T-helper 17 cell (primary cell): ENCODE data around the gene HSPA12A. TPM values are rescaled to one million over a fixed set of nuclear protein-coding genes. Genes with fewer than 3 reads are reported as not detected.

Source experiments
- ATAC-seq: fragments of 150-1000 bp; cut with Tn5 transposase; 2 replicates; pipeline ENCODE4 v1.10.0; 2021; ENCODE audit warnings: mild to moderate bottlenecking, moderate library complexity
- DNase-seq, 3 donors: peaks; one replicate each; pipeline versions ENCODE4 v3.0.0 to v3.0.0-alpha.2; 2020 to 2021
- H3K9me3 ChIP-seq: one replicate; pipeline ENCODE4 v1.7.0; 2013; ENCODE audit warnings: low read length, mild to moderate bottlenecking; ENCODE audit not compliant: control insufficient read depth, poor library complexity, severe bottlenecking
- H3K27ac Mint-ChIP-seq: one replicate; pipeline ENCODE4 v1.8.0; 2022; ENCODE audit warnings: mild to moderate bottlenecking, moderate library complexity, mixed read lengths
- H3K27me3 Mint-ChIP-seq: one replicate; pipeline ENCODE4 v1.8.0; 2022; ENCODE audit warnings: mixed read lengths
- H3K36me3 Mint-ChIP-seq: one replicate; pipeline ENCODE4 v1.8.0; 2022; ENCODE audit warnings: low read depth, mixed read lengths
- H3K4me1 Mint-ChIP-seq: one replicate; pipeline ENCODE4 v1.8.0; 2022; ENCODE audit warnings: mild to moderate bottlenecking, mixed read lengths
- H3K4me3 Mint-ChIP-seq: one replicate; pipeline ENCODE4 v1.8.0; 2022; ENCODE audit warnings: mild to moderate bottlenecking, moderate library complexity, mixed read lengths
- total RNA-seq, 4 donors: library from RNA in 2 of 4; stranded (reverse) in 2 of 4; gene quantifications; one replicate each; pipeline ENCODE4 v1.2.3 and lab custom pipeline; 2022 to 2026

The HSPA12A gene
- total RNA-seq, 2 donors from 2014 or later = 0.37 to 0.62 TPM

- H3K27ac Mint-ChIP-seq = no peak overlapping the region
- H3K4me1 Mint-ChIP-seq = peaks cover 45% of the 10 kb centered on the region
- peak; percentile 100 for ATAC-seq
- H3K9me3 ChIP-seq = no peaks in the 10 kb centered on the region
- H3K27me3 Mint-ChIP-seq = peaks cover 77% of the 10 kb centered on the region
- peak overlapping the region; percentile 68 for H3K4me3 Mint-ChIP-seq
- H3K36me3 Mint-ChIP-seq = no peaks in the 10 kb centered on the region
- DNase-seq = peak in 2 of 3 donors; percentile 51 to 55
Observed at GRCh38 chr10:116723428-116724281, 18.7 kb downstream of the HSPA12A start.

GRCh38 chr10:116722736-116723427, 19.5 kb downstream of the HSPA12A start:
- Mint-ChIP-seq H3K36me3 (no peaks in the 10 kb centered on the region), H3K4me1 (peaks cover 45% of the 10 kb centered on the region), H3K4me3 (peak overlapping the region; percentile 25), H3K27me3 (peaks cover 75% of the 10 kb centered on the region), H3K27ac (no peak overlapping the region)
- ATAC-seq (no peak), DNase-seq (no peak)
- H3K9me3 ChIP-seq = no peaks in the 10 kb centered on the region

- no peak for ATAC-seq
- H3K9me3 ChIP-seq = no peaks in the 10 kb centered on the region
- H3K4me1 Mint-ChIP-seq = peaks cover 45% of the 10 kb centered on the region
- no peaks in the 10 kb centered on the region for H3K36me3 Mint-ChIP-seq
- H3K27me3 Mint-ChIP-seq = peaks cover 77% of the 10 kb centered on the region
- no peak for DNase-seq
- no peak overlapping the region for H3K27ac Mint-ChIP-seq
- H3K4me3 Mint-ChIP-seq = no peak overlapping the region
Observed at GRCh38 chr10:116721547-116722392, 20.6 kb downstream of the HSPA12A start.

- H3K27ac Mint-ChIP-seq = peak overlapping the region; percentile 21
- DNase-seq (no peak), ATAC-seq (no peak)
- H3K27me3 Mint-ChIP-seq = peaks cover 74% of the 10 kb centered on the region
- no peaks in the 10 kb centered on the region for H3K36me3 Mint-ChIP-seq
- H3K4me1 Mint-ChIP-seq = peaks cover 36% of the 10 kb centered on the region
- no peaks in the 10 kb centered on the region for H3K9me3 ChIP-seq
- no peak overlapping the region for H3K4me3 Mint-ChIP-seq
Observed at GRCh38 chr10:116720668-116721546, 21.5 kb downstream of the HSPA12A start.

GRCh38 chr10:116720241-116720643, 22.1 kb downstream of the HSPA12A start:
- peaks cover 73% of the 10 kb centered on the region for H3K27me3 Mint-ChIP-seq
- H3K9me3 ChIP-seq = no peaks in the 10 kb centered on the region
- no peak for ATAC-seq
- no peak for DNase-seq
- H3K36me3 Mint-ChIP-seq = no peaks in the 10 kb centered on the region
- H3K4me3 Mint-ChIP-seq = no peak overlapping the region
- H3K4me1 Mint-ChIP-seq = peaks cover 32% of the 10 kb centered on the region
- H3K27ac Mint-ChIP-seq = peak overlapping the region; percentile 21

GRCh38 chr10:116719804-116720203, 22.6 kb downstream of the HSPA12A start:
- Mint-ChIP-seq H3K4me1 (peaks cover 28% of the 10 kb centered on the region), H3K36me3 (no peaks in the 10 kb centered on the region), H3K27me3 (peaks cover 73% of the 10 kb centered on the region), H3K27ac (no peak overlapping the region), H3K4me3 (no peak overlapping the region)
- ATAC-seq (no peak), DNase-seq (no peak)
- no peaks in the 10 kb centered on the region for H3K9me3 ChIP-seq

GRCh38 chr10:116718058-116718457, 24.3 kb downstream of the HSPA12A start:
- Mint-ChIP-seq H3K4me3 (no peak overlapping the region), H3K27me3 (peaks cover 76% of the 10 kb centered on the region), H3K4me1 (peaks cover 14% of the 10 kb centered on the region), H3K27ac (no peak overlapping the region), H3K36me3 (no peaks in the 10 kb centered on the region)
- DNase-seq = no peak
- ATAC-seq = no peak
- no peaks in the 10 kb centered on the region for H3K9me3 ChIP-seq

- no peak for ATAC-seq
- H3K27ac Mint-ChIP-seq = no peak overlapping the region
- no peaks in the 10 kb centered on the region for H3K36me3 Mint-ChIP-seq
- no peak overlapping the region for H3K4me3 Mint-ChIP-seq
- no peak for DNase-seq
- peaks cover 3% of the 10 kb centered on the region for H3K4me1 Mint-ChIP-seq
- H3K9me3 ChIP-seq = no peaks in the 10 kb centered on the region
- H3K27me3 Mint-ChIP-seq = peaks cover 66% of the 10 kb centered on the region
Observed at GRCh38 chr10:116716381-116716780, 26.0 kb downstream of the HSPA12A start.

DNA sequence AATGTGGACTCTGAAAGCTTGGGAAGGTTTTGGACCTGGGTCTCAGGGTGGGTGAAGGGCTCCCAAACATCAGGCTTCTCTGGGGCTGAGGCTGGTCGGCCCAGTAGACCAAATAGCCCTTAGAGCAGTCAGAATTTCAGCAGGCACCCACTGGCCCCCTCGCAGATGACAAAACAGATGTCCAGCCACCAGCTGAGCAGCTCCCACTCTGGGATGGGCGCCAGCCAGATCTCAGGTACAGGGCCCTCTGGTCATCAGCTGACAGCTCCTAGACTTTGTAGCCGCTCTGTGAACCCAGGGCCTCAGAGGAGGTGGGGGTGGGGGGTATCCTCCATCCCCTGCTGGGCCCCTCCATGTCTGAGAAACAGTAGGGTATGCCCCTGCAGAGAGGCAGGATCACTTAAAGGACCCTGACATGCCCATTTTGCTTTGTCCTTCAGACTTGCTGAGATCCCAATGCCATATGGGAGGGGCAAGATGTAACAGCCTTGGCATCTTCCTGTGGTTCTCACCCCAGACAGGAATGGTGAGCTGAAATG, 26.5 kb downstream of the HSPA12A start:
- no peaks in the 10 kb centered on the region for H3K9me3 ChIP-seq
- no peak overlapping the region for H3K4me3 Mint-ChIP-seq
- DNase-seq = no peak
- H3K27ac Mint-ChIP-seq = no peak overlapping the region
- H3K27me3 Mint-ChIP-seq = peaks cover 61% of the 10 kb centered on the region
- no peak for ATAC-seq
- no peaks in the 10 kb centered on the region for H3K36me3 Mint-ChIP-seq
- peaks cover 3% of the 10 kb centered on the region for H3K4me1 Mint-ChIP-seq

GRCh38 chr10:116715341-116715740, 27.0 kb downstream of the HSPA12A start:
- H3K9me3 ChIP-seq = no peaks in the 10 kb centered on the region
- DNase-seq (no peak), ATAC-seq (no peak)
- H3K4me1 Mint-ChIP-seq = no peaks in the 10 kb centered on the region
- H3K27ac Mint-ChIP-seq = no peak overlapping the region
- peaks cover 56% of the 10 kb centered on the region for H3K27me3 Mint-ChIP-seq
- no peak overlapping the region for H3K4me3 Mint-ChIP-seq
- no peaks in the 10 kb centered on the region for H3K36me3 Mint-ChIP-seq

GRCh38 chr10:116713846-116714245, 28.5 kb downstream of the HSPA12A start:
- no peaks in the 10 kb centered on the region for H3K9me3 ChIP-seq
- Mint-ChIP-seq H3K4me3 (no peak overlapping the region), H3K27me3 (peaks cover 54% of the 10 kb centered on the region), H3K4me1 (peaks cover 3% of the 10 kb centered on the region), H3K36me3 (no peaks in the 10 kb centered on the region), H3K27ac (no peak overlapping the region)
- DNase-seq (no peak), ATAC-seq (no peak)

DNA sequence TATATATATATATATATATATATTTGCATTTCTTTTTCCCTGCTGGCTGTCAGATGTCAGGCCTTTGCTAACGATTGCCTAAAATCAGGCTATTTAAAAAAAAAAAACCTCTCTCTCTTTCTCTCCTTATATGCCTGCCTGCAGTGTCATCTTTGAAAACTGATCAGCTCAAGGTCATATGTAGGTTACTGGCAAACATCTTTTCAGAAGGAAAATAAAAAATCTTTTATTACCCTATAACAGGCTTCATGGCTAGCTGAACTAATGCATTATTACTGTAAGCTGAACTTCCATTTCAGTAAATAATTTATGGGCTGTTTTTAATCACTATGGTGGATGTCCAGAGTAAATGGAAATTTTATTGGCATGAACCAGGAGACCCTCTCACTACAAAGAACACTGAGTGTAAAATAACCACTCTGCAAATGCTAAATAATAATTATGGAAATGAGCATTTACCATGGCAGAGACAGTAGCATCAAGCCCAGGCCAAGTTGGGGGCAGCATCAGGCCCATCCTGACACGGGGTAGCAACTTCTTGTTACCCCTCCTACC, 29.3 kb downstream of the HSPA12A start:
- H3K36me3 Mint-ChIP-seq = no peaks in the 10 kb centered on the region
- no peak overlapping the region for H3K27ac Mint-ChIP-seq
- DNase-seq (no peak), ATAC-seq (no peak)
- peaks cover 54% of the 10 kb centered on the region for H3K27me3 Mint-ChIP-seq
- no peaks in the 10 kb centered on the region for H3K9me3 ChIP-seq
- H3K4me1 Mint-ChIP-seq = peaks cover 3% of the 10 kb centered on the region
- no peak overlapping the region for H3K4me3 Mint-ChIP-seq
